BLaER1 (cell line): ENCODE measurements around the gene RTBDN.

Experiments used
- H3K27ac ChIP-seq: shearing (Covaris generic); formaldehyde crosslinking; 2 replicates; pipeline ENCODE4 v1.8.1; 2022
- H3K27me3 ChIP-seq: shearing (Covaris generic); formaldehyde crosslinking; 2 replicates; pipeline ENCODE4 v1.8.1; 2022
- H3K36me3 ChIP-seq: shearing (Covaris generic); formaldehyde crosslinking; 2 replicates; pipeline ENCODE4 v1.8.1; 2022
- H3K4me1 ChIP-seq: shearing (Covaris generic); formaldehyde crosslinking; 2 replicates; pipeline ENCODE4 v1.8.1; 2022
- H3K4me2 ChIP-seq: shearing (Covaris generic); formaldehyde crosslinking; 2 replicates; pipeline ENCODE4 v1.8.1; 2022
- H3K4me3 ChIP-seq: shearing (Covaris generic); formaldehyde crosslinking; 2 replicates; pipeline ENCODE4 v1.8.1; 2022
- H3K9ac ChIP-seq: shearing (Covaris generic); formaldehyde crosslinking; 2 replicates; pipeline ENCODE4 v1.8.1; 2022
- H3K9me3 ChIP-seq: shearing (Covaris generic); formaldehyde crosslinking; 2 replicates; pipeline ENCODE4 v1.8.1; 2022
- H4K20me1 ChIP-seq: shearing (Covaris generic); formaldehyde crosslinking; 2 replicates; pipeline ENCODE4 v1.8.1; 2022
- Cebpa-rat ChIP-seq: shearing (Covaris generic); IDR thresholded peaks from 2 replicates; pipeline ENCODE4 v1.8.1; 2022

RTBDN gene

GRCh38 chr19:12840091-12841079 is 6.0 kb upstream of the RTBDN start:
- Histone ChIP-seq H3K9me3 (no peaks in the 10 kb centered on the region), H4K20me1 (peaks cover 48% of the 10 kb centered on the region), H3K4me3 (peak overlapping the region; percentile 28; the same call in 1 of the 2 replicates), H3K36me3 (no peaks in the 10 kb centered on the region), H3K9ac (no peak overlapping the region), H3K27ac (no peak overlapping the region), H3K4me1 (peaks cover 36% of the 10 kb centered on the region), H3K4me2 (peak overlapping the region; percentile 66), H3K27me3 (peaks cover 81% of the 10 kb centered on the region)
- TF ChIP-seq Cebpa-rat = no peak

- H3K4me1 ChIP-seq = peaks cover 47% of the 10 kb centered on the region
- peaks cover 89% of the 10 kb centered on the region for H3K27me3 ChIP-seq
- H4K20me1 ChIP-seq = peaks cover 59% of the 10 kb centered on the region
- no peaks in the 10 kb centered on the region for H3K36me3 ChIP-seq
- no peak overlapping the region for H3K9ac ChIP-seq
- peak overlapping the region; percentile 66 for H3K4me3 ChIP-seq
- no peak for TF ChIP-seq Cebpa-rat
- H3K4me2 ChIP-seq = peak overlapping the region; percentile 83
- H3K27ac ChIP-seq = no peak overlapping the region
- H3K9me3 ChIP-seq = no peaks in the 10 kb centered on the region
Observed at GRCh38 chr19:12838886-12839756, 4.7 kb upstream of the RTBDN start.

GRCh38 chr19:12838182-12838885 is 4.0 kb upstream of the RTBDN start, which contains the start of gene MAST1:
MAST1 (plus strand) TSS chr19:12838515; CDS start chr19:12838573, 58 bp downstream.
- Histone ChIP-seq H3K4me3 (peak within 1 kb of the TSS; percentile 66), H3K4me2 (peak within 1 kb of the TSS; percentile 83), H3K9me3 (no peaks in the 10 kb centered on the region), H3K4me1 (peaks cover 51% of the 10 kb centered on the region), H3K27ac (no peak within 1 kb of the TSS), H3K9ac (no peak within 1 kb of the TSS), H3K27me3 (peaks cover 95% of the 10 kb centered on the region), H3K36me3 (no peaks in the 10 kb centered on the region), H4K20me1 (peaks cover 62% of the 10 kb centered on the region)
- TF ChIP-seq Cebpa-rat = no peak

GRCh38 chr19:12837225-12837624 is 2.8 kb upstream of the RTBDN start:
- H3K4me2 ChIP-seq = no peak overlapping the region
- peaks cover 60% of the 10 kb centered on the region for H3K4me1 ChIP-seq
- peaks cover 71% of the 10 kb centered on the region for H4K20me1 ChIP-seq
- no peak overlapping the region for H3K4me3 ChIP-seq
- no peak overlapping the region for H3K27ac ChIP-seq
- no peaks in the 10 kb centered on the region for H3K36me3 ChIP-seq
- H3K9me3 ChIP-seq = no peaks in the 10 kb centered on the region
- H3K9ac ChIP-seq = no peak overlapping the region
- peaks cover 98% of the 10 kb centered on the region for H3K27me3 ChIP-seq
- TF ChIP-seq Cebpa-rat = no peak

- H4K20me1 ChIP-seq = peaks cover 67% of the 10 kb centered on the region
- H3K36me3 ChIP-seq = no peaks in the 10 kb centered on the region
- no peaks in the 10 kb centered on the region for H3K9me3 ChIP-seq
- H3K4me1 ChIP-seq = peaks cover 60% of the 10 kb centered on the region
- H3K27me3 ChIP-seq = peaks cover 95% of the 10 kb centered on the region
- TF ChIP-seq Cebpa-rat = no peak
- no peak overlapping the region for H3K27ac ChIP-seq
- H3K4me3 ChIP-seq = 0 out of 2 replicates have a peak overlapping the region, but pooled peaks have one; percentile 10
- H3K9ac ChIP-seq = no peak overlapping the region
- no peak overlapping the region for H3K4me2 ChIP-seq
Observed at GRCh38 chr19:12836529-12836863, 2.1 kb upstream of the RTBDN start.

- Histone ChIP-seq H3K36me3 (no peaks in the 10 kb centered on the region), H3K9ac (no peak overlapping the region), H3K4me2 (peak overlapping the region; percentile 99; the same call in 1 of the 2 replicates), H3K9me3 (no peaks in the 10 kb centered on the region), H3K4me3 (peak overlapping the region; percentile 74), H4K20me1 (peaks cover 60% of the 10 kb centered on the region), H3K4me1 (peaks cover 47% of the 10 kb centered on the region), H3K27me3 (peaks cover 87% of the 10 kb centered on the region), H3K27ac (no peak overlapping the region)
- no peak for TF ChIP-seq Cebpa-rat
Observed at GRCh38 chr19:12834976-12835757, 788 bp upstream of the RTBDN start.

- Histone ChIP-seq H3K36me3 (no peaks in the 10 kb centered on the region), H4K20me1 (peaks cover 62% of the 10 kb centered on the region), H3K4me1 (peaks cover 45% of the 10 kb centered on the region), H3K9ac (peak overlapping the region; percentile 17; the same call in 1 of the 2 replicates), H3K9me3 (no peaks in the 10 kb centered on the region), H3K27me3 (peaks cover 82% of the 10 kb centered on the region), H3K4me3 (peak overlapping the region; percentile 74), H3K27ac (no peak overlapping the region), H3K4me2 (peak overlapping the region; percentile 99)
- no peak for TF ChIP-seq Cebpa-rat
Observed at GRCh38 chr19:12833738-12834565, 427 bp downstream of the RTBDN start.

- peak overlapping the region; percentile 74; the same call in 1 of the 2 replicates for H3K4me3 ChIP-seq
- peaks cover 81% of the 10 kb centered on the region for H3K27me3 ChIP-seq
- H3K9ac ChIP-seq = no peak overlapping the region
- TF ChIP-seq Cebpa-rat = no peak
- peaks cover 44% of the 10 kb centered on the region for H3K4me1 ChIP-seq
- H3K4me2 ChIP-seq = peak overlapping the region; percentile 79
- H3K27ac ChIP-seq = no peak overlapping the region
- H3K9me3 ChIP-seq = no peaks in the 10 kb centered on the region
- peaks cover 62% of the 10 kb centered on the region for H4K20me1 ChIP-seq
- H3K36me3 ChIP-seq = no peaks in the 10 kb centered on the region
Observed at GRCh38 chr19:12833418-12833737, 1.0 kb downstream of the RTBDN start.
